HG03342 (cell line): ENCODE measurements around the gene C10orf90.

Experiments
- ATAC-seq: cut with Tn5 transposase; IDR thresholded peaks from one replicate; pipeline ENCODE4 v1.9.1; 2021; ENCODE audit warnings: mild to moderate bottlenecking, moderate library complexity; ENCODE audit not compliant: unreplicated experiment

C10orf90 gene

DNA sequence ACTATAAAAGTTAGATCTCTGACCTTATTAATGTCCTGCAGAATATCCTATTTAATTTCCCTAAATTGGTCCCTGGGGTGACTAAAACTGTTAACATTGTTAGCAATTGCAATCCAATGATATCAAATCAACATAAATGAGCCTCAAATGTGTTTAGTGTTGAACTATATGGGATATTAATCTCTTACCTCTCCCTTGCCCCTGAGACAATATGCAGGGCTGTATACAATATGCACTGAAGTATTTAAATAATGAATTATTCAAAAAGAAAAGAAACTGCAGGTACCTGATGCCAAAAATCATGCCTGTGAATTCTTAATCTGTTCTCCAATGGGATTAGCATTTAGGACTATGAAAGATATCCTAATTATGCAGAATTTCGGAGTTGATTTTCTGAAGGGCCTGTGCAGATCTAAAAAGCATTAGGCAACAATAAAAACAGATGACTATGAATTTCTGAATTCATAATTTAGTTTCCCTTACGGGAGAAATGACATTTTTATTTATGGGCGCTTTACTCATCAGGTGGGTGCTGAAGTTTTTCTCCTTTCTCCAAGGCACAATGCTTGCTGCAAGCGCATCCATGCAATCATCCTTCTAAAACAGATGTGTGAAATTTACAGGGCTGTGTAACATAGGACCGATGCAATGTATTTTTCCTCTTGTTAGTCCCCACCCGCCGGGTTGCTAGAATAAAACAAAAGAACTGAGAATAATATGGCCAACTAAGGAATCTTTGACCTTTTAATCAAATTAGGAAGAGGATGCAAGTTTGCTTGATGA, 5.4 kb upstream of the C10orf90 start:
- ATAC-seq, result no peak

DNA sequence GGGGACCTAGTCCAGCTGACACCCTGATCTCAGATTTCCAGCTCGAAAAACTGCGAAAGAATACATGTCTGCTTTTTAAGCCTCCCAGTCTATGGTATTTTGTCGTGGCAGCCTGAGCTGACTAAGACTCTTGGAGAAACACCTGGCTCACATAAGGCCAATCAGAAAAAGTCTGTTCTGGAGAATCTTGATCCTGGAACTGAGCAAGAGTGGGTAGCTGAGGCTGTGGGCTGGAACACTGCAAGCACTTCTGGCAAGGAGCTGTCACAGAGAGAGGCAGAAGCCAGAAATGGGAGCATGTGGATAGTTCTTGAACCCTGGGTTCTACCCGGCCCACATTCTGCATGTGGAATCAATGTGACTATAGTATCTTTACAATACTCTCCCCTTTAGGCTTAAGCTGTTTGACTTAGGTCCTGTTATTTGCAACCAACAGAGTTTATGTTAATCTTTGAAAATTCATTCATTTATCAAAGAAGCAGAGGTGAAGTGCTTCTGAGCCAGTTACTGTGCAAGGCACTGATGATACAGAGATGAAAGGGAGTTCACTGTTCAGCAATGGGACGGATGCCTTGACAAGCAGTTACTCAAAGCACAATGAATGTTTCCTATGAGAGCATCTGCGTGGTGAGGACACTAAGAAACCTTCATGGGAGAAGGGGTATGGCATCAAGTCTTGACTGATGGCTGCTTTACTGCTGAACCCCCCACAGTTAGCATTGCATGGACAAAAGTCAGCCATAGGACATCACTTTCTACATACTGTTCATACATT, 4.4 kb upstream of the C10orf90 start:
- no peak for ATAC-seq

- ATAC-seq, result no peak
Measured at GRCh38 chr10:126673565-126673964, 3.1 kb upstream of the C10orf90 start.

- no peak for ATAC-seq
Measured at GRCh38 chr10:126671402-126671975, 996 bp upstream of the C10orf90 start.

- no peak for ATAC-seq
Measured at GRCh38 chr10:126670895-126671261, 385 bp upstream of the C10orf90 start.

DNA sequence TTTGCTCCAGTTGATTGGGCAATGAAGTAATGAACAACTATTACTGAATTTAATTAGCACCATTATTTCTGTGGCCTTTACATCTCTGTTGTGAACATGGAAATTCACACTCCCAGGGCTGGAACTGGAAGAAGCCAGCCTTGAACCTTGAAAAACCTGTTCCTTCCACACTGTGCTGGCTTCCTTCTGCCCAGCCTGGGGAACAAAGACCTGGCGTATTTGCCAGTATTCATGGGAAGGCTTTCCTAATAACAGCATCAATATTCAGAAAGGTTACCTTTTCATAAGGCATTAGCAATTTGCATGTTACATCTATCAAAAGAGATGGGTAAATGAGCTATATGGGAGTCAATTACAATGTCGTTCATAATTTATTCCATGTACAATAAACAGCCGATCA, 1.3 kb downstream of the C10orf90 start:
- ATAC-seq, result no peak

GRCh38 chr10:126668505-126668904, 2.0 kb downstream of the C10orf90 start:
- no peak for ATAC-seq

GRCh38 chr10:126667568-126667967, 2.9 kb downstream of the C10orf90 start:
- ATAC-seq, result no peak

GRCh38 chr10:126665207-126665606, 5.3 kb downstream of the C10orf90 start:
- no peak for ATAC-seq

GRCh38 chr10:126663880-126664279, 6.6 kb downstream of the C10orf90 start:
- no peak for ATAC-seq

- ATAC-seq, result no peak
Measured at GRCh38 chr10:126663328-126663727, 7.2 kb downstream of the C10orf90 start.

DNA sequence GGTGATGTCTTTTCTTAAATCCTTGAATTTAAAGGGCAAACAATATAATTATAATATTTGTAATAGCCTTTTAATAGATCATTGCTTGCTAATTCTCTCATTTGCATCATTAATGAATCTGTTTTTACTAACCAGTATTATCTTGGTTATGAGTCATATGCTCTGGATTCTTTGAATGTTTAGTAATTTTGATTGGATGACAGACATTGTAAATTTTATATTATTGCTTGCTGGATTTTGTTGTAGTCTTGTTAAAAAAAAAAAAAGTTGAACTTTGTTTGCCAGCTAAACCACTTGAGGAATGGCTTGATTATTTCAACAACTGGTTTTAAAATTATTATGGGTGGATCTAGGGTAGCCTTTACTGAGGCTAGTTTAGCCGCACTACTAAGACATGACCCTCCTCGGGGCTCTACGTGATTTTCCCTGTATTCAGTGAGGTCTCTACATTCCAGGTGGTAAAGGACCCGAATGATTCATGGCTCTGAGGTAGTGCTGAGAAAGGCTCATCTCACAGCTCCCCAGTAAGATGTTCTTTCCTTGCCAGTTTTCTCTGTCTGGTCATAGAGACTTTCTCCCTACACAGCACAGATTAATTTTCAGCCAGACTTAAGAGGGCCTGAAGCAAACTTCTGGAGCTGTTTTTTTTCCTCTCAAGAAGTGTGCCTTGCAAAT, 8.5 kb downstream of the C10orf90 start:
- no peak for ATAC-seq

- ATAC-seq, result no peak
Measured at GRCh38 chr10:126661356-126661755, 9.1 kb downstream of the C10orf90 start.

- ATAC-seq, result no peak
Measured at GRCh38 chr10:126659750-126660149, 10.7 kb downstream of the C10orf90 start.

DNA sequence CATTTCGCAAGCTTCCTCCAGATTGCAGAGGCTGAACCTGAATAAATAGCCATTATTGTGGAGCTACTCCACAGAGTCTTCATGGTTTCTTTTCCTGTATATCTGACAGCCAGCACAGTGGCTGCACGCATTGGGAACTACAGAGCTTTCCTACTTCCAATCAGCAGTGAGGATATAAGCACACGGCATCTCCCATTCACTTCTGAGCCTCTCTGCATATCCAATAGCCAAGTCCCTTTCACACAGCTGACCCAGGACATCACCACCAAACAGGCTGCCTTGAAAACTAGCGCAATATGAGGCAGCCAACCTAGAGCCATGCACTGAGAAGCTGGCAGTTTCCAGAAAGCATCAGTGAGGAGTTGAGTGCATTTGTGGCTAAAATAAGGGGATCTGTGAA, 11.6 kb downstream of the C10orf90 start:
- ATAC-seq, result no peak

- ATAC-seq, result no peak
Measured at GRCh38 chr10:126654579-126654978, 15.9 kb downstream of the C10orf90 start.

DNA sequence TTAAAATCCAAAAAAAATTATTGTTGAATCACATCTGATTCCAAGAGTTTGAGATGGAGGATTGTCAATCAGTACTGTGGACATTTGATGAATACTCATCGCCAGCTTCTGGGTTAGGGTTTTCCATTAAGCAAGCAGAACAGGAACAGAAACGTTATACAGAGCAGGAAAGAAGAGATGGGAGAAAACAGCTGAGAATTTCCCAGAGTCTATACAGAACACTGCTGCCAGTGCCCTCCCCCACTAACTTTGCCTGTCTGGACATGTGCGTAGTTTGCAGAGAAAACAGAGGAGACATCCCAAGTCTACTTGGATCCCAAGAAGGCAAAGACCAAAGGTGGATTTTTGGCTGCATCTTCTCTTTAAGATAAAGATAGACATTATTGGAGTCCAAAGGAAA, 19.0 kb downstream of the C10orf90 start:
- ATAC-seq, result no peak

DNA sequence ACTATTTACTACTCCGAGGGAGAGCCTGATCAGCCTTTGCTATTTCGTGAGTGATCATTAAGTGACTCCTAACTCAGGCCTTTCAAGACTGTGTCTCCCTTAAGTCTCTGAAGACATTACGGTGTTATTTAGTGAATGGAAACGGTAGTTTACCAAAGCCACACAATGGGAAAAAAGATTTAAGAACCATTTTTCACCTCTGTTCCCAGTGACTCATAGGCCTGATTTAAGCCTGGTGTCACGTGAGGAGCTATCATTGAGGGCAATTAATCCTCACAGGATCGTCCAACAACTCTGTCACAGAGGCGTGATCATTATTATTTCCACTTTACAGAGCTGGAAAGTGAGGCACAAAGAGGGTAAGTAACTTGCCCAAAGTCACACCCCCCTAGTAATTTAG, 20.3 kb downstream of the C10orf90 start:
- ATAC-seq, result no peak

DNA sequence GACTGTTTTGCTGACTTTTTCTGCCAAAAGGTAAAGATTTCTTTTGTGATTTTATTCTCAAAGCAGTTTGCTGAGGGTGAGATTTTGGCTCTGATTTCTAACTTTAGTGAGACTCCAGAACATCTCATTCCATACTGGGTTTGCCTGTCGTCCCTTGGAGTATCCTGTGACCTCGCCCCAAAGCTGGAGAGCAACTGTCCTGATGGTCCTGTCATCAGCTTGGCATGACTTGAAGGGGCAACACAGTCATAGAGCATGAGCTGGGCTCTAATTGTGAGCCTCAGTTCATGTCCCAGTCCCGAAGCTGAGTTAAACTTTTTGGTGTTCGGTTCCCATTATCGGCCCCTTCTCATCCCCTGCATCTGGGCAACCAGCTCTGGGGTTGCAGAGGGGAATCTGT, 23.4 kb downstream of the C10orf90 start:
- ATAC-seq, result no peak

GRCh38 chr10:126646110-126646509, 24.4 kb downstream of the C10orf90 start:
- no peak for ATAC-seq

DNA sequence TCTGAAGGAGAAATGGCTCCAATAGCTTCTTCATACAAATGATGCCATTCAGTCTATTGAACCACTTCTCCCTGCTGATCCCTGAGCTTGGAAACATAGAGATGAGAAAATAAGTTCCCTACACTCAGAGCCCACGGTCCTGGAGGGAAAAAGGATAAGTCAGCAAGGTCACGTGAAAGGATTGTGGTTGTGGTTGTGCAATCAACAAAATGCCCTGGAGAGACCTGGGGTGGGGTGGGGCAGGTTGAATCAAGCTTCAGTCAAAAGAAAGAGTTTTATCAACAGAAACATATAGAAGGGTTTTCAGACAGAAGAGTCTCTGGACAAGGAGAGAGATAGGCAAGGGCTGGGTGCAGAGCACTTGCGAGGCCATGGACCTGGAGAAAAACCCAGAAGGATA, 30.1 kb downstream of the C10orf90 start:
- no peak for ATAC-seq
